Measurements from ENCODE around the gene KCNH3. TPM values are rescaled to one million over a fixed set of nuclear protein-coding genes. Genes with fewer than 3 reads are reported as not detected.
"Not testable (repeated sequence)": the region's sequence is repeated elsewhere in the genome, so short reads cannot be mapped to it uniquely, and the experiment has no call there.

The KCNH3 gene
- total RNA-seq, 1 donor from 2014 or later = 31.9 TPM

DNA sequence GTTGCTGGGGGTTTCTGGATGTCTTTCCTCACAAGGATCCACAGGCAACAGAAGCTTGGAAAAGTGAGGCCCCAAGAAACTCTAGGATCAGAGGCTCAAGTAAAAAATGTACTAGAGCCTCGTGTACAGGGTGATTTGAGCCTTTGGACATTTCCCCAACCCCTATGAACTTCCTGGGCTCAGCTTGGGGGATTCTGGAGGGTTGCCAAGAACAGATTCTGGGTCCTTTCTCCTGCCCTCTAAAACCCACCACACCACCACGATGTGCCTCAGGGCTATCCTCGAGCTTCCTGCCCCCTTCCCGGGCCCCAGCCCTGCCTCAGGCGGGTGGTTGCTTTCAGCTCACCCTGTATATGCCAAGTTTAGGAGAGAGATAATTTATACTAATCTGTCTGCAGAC, 66.0 kb downstream of the KCNH3 start:
- no peaks in the 10 kb centered on the region for H3K4me1 Mint-ChIP-seq (ENCODE audit: low read depth)
- peaks cover 2% of the 10 kb centered on the region for H3K9me3 Mint-ChIP-seq (ENCODE audit: low read depth)
- TF ChIP-seq, protein P1, sequence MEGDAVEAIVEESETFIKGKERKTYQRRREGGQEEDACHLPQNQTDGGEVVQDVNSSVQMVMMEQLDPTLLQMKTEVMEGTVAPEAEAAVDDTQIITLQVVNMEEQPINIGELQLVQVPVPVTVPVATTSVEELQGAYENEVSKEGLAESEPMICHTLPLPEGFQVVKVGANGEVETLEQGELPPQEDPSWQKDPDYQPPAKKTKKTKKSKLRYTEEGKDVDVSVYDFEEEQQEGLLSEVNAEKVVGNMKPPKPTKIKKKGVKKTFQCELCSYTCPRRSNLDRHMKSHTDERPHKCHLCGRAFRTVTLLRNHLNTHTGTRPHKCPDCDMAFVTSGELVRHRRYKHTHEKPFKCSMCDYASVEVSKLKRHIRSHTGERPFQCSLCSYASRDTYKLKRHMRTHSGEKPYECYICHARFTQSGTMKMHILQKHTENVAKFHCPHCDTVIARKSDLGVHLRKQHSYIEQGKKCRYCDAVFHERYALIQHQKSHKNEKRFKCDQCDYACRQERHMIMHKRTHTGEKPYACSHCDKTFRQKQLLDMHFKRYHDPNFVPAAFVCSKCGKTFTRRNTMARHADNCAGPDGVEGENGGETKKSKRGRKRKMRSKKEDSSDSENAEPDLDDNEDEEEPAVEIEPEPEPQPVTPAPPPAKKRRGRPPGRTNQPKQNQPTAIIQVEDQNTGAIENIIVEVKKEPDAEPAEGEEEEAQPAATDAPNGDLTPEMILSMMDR (IDR thresholded peaks at IDR 0.05; ENCODE audit: unreplicated experiment) = no peak
- no peak overlapping the region for H3K4me3 Mint-ChIP-seq (ENCODE audit: low read depth)
- DNase-seq (ENCODE audit: low spot score, unreplicated experiment) = no peak
- no peaks in the 10 kb centered on the region for H3K36me3 Mint-ChIP-seq (ENCODE audit: insufficient read depth)
- no peaks in the 10 kb centered on the region for H3K27me3 Mint-ChIP-seq
- no peak overlapping the region for H3K27ac Mint-ChIP-seq

DNA sequence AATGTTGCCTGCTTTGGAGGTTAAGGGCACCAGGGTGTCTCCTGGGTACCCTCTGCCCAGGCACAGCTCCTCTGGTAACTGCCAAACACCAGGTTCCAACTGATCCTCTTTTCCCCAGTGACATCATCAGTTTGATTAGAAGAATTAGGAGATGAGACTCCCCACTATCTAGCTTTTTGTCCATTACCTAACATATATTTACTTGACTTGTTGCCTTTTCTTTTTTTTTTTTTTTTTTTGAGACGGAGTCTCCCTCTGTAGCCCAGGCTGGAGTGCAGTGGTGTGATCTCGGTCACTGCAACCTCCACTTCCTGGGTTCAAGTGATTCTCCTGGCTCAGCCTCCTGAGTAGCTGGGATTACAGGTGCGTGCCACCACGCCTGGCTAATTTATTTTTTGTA, 66.7 kb downstream of the KCNH3 start, which contains the start of gene FAM186B:
TSS of gene FAM186B (minus strand) at position 101 of the 400 bp plus-strand sequence. CDS start 162 bp downstream, outside the sequence.
- H3K27ac Mint-ChIP-seq; H3K4me3 Mint-ChIP-seq (ENCODE audit: low read depth); DNase-seq (ENCODE audit: low spot score, unreplicated experiment); H3K4me1 Mint-ChIP-seq (ENCODE audit: low read depth); H3K9me3 Mint-ChIP-seq (ENCODE audit: low read depth); H3K36me3 Mint-ChIP-seq (ENCODE audit: insufficient read depth); H3K27me3 Mint-ChIP-seq: not testable (repeated sequence)

Other genes starting within 250 kb of the KCNH3 start
- gene PRPH, start 243.9 kb upstream of the KCNH3 start, total RNA-seq = 0.60 and 0.62 TPM in 2 replicates
- gene TROAP, start 215.8 kb upstream of the KCNH3 start, total RNA-seq = 44.7 and 44.9 TPM in 2 replicates
- 0.64 and 0.79 TPM in 2 replicates for gene C1QL4, start 201.8 kb upstream of the KCNH3 start, total RNA-seq
- 36.0 and 38.7 TPM in 2 replicates for gene DNAJC22, start 192.1 kb upstream of the KCNH3 start, total RNA-seq
- gene SPATS2, start 171.6 kb upstream of the KCNH3 start, total RNA-seq = 84.4 and 87.1 TPM in 2 replicates
- 88.1 and 92.6 TPM in 2 replicates for gene MCRS1, start 29.1 kb downstream of the KCNH3 start, total RNA-seq
- gene FAM186B, start 66.6 kb downstream of the KCNH3 start, total RNA-seq = 0.20 and 0.24 TPM in 2 replicates
- 57.4 and 63.4 TPM in 2 replicates for gene PRPF40B, start 84.5 kb downstream of the KCNH3 start, total RNA-seq
- 10.8 and 11.9 TPM in 2 replicates for gene FMNL3, start 168.4 kb downstream of the KCNH3 start, total RNA-seq
- 442 and 449 TPM in 2 replicates for gene TMBIM6, start 202.5 kb downstream of the KCNH3 start, total RNA-seq